Memory B cell (primary cell): ENCODE measurements around the gene BICDL2.
"Not testable (repeated sequence)": the region's sequence is repeated elsewhere in the genome, so short reads cannot be mapped to it uniquely, and the experiment has no call there.

Source experiments
- ATAC-seq: fragments of 150-1000 bp; cut with Tn5 transposase; 2 replicates; pipeline ENCODE4 v1.10.0; 2021; ENCODE audit warnings: low read depth, mild to moderate bottlenecking, moderate library complexity
- DNase-seq, 2 donors: peaks; one replicate each; pipeline ENCODE4 v3.0.0; 2022; ENCODE audit warnings: low spot score in 2 of 2
- H3K27ac Mint-ChIP-seq: one replicate; pipeline ENCODE4 v1.8.0; 2022; ENCODE audit warnings: mild to moderate bottlenecking, moderate library complexity, mixed read lengths
- H3K27me3 Mint-ChIP-seq: one replicate; pipeline ENCODE4 v1.8.0; 2022; ENCODE audit warnings: mixed read lengths
- H3K36me3 Mint-ChIP-seq: one replicate; pipeline ENCODE4 v1.8.0; 2022; ENCODE audit warnings: mild to moderate bottlenecking, mixed read lengths
- H3K4me1 Mint-ChIP-seq: one replicate; pipeline ENCODE4 v1.8.0; 2022; ENCODE audit warnings: mixed read lengths
- H3K4me3 Mint-ChIP-seq: one replicate; pipeline ENCODE4 v1.8.0; 2022; ENCODE audit warnings: mild to moderate bottlenecking, moderate library complexity, mixed read lengths
- H3K9me3 Mint-ChIP-seq: one replicate; pipeline ENCODE4 v1.8.0; 2022; ENCODE audit warnings: mixed read lengths

BICDL2 gene

DNA sequence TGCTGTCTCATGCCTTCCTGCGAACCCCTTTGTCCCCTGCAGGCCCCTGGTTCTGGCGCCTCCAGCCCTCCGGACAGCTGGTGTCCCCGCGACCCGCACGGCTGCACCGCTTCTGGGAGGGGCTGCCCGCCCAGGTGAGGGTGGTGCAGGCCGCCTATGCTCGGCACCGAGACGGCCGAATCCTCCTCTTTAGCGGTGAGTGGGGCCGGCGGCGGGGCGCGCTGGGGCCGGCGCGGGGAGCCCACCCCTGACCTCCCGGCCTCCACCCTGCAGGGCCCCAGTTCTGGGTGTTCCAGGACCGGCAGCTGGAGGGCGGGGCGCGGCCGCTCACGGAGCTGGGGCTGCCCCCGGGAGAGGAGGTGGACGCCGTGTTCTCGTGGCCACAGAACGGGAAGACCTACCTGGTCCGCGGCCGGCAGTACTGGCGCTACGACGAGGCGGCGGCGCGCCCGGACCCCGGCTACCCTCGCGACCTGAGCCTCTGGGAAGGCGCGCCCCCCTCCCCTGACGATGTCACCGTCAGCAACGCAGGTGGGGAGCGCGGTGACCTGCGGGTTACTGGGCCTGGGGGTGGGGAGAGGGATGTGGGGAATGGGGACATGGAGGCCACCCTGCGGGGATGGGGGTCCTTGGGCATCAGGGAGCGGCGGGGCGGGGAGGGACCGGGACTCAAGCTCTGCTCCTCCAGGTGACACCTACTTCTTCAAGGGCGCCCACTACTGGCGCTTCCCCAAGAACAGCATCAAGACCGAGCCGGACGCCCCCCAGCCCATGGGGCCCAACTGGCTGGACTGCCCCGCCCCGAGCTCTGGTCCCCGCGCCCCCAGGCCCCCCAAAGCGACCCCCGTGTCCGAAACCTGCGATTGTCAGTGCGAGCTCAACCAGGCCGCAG, 21.6 kb upstream of the BICDL2 start:
- H3K9me3 Mint-ChIP-seq = no peaks in the 10 kb centered on the region
- H3K27me3 Mint-ChIP-seq = no peaks in the 10 kb centered on the region
- H3K27ac Mint-ChIP-seq = peak overlapping the region; percentile 67
- peak overlapping the region; percentile 89 for H3K4me3 Mint-ChIP-seq
- peaks cover 22% of the 10 kb centered on the region for H3K4me1 Mint-ChIP-seq
- DNase-seq = peak; percentile 37
- peaks cover 6% of the 10 kb centered on the region for H3K36me3 Mint-ChIP-seq
- ATAC-seq = peak; percentile 59

DNA sequence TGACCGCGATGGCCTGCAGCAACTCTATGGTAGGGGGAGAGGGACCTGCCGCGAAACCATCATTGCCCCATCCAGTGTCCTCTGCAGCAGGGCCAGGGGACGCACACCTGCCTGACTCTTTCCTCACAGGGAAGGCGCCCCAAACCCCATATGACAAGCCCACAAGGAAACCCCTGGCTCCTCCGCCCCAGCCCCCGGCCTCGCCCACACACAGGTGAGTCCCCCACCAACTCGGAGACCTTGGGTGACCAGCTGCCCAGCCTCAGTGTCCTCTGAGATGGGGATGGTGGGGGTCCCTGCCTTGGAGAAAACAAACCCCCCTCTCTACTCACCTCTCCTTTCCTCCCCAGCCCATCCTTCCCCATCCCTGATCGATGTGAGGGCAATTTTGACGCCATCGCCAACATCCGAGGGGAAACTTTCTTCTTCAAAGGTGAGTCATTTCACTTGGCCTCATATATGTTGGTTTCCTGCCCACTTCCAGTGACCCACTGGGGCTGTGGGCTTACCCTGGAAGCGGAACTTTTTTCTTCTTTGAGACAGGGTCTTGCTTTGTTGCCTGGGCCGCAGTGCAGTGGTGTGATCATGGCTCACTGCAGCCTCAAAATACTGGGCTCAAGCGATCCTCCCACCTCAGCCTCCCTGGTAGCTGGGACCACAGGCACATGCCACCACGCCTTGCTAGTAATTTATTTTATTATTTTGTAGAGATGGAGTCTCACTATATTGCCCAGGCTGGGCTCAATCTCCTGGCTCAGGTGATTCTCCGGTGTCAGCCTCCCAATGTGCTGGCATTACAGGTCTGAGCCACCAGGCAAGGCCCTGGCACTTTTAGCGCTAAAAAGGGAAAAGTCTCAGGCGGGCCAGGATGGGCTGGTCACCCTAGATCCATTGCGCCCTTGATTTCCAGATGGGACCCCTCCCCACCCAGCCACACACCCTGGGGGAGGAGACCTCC, 20.7 kb upstream of the BICDL2 start:
- H3K9me3 Mint-ChIP-seq = no peaks in the 10 kb centered on the region
- ATAC-seq = no peak
- peak overlapping the region; percentile 8 for H3K4me3 Mint-ChIP-seq
- no peaks in the 10 kb centered on the region for H3K27me3 Mint-ChIP-seq
- H3K4me1 Mint-ChIP-seq = peaks cover 22% of the 10 kb centered on the region
- no peak overlapping the region for H3K27ac Mint-ChIP-seq
- peaks cover 6% of the 10 kb centered on the region for H3K36me3 Mint-ChIP-seq
- DNase-seq = no peak

DNA sequence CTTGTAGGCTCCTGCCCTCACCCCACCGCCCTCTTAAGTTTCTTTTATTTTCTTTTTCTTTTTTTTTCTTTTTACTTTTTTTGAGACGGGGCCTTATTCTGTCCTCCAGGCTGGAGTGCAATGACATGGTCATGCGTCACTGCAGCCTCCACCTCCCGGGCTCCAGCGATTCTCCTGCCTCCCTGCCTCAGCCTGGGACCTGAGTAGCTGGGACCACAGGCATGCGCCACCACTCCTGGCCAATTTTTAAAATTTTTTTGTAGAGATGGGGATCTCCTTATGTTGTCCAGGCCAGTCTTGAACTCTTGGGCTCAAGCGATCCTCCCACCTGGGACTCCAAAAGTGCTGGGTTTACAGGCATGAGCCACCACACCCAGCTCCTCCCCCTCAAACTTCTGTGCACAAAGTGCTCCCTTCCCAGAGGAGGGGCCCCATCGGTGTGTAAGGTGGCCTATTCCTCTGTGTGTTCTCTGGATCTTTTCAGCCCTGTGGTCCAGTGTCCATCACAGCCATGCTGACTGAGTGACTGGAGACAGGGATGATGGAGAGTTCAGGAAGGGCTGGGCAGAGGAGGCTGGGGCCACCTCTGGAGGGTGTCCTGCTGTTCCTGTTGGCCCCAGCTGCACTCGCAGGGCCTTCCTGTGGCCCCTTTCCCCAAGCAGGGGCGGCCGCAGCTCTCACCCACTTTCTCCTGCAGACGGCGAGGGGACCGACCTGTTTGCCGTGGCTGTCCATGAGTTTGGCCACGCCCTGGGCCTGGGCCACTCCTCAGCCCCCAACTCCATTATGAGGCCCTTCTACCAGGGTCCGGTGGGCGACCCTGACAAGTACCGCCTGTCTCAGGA, 19.8 kb upstream of the BICDL2 start:
- Mint-ChIP-seq H3K9me3 (no peaks in the 10 kb centered on the region), H3K27ac (no peak overlapping the region), H3K27me3 (no peaks in the 10 kb centered on the region), H3K36me3 (peaks cover 6% of the 10 kb centered on the region), H3K4me1 (peaks cover 22% of the 10 kb centered on the region), H3K4me3 (no peak overlapping the region)
- no peak for DNase-seq
- ATAC-seq = no peak

DNA sequence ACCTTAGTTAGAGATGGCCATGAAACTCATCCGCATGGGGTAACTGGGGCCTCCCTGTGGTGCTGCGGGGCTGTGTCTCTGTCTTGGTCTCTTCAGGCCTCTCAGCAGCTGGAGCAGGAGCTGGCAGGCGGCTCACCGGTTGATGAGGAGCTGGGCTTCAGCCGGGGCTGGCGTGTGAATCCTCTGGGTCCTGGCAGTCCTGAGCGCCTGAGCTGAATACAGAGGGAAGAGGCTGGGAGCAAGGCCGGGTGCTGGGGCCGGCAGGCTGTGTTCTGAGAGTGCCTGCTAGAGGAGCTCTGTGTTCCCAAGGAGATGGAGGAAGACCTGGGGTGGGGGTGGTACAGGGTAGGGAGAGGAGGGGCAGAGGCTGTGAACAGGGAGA, 19.0 kb upstream of the BICDL2 start:
- H3K4me1 Mint-ChIP-seq = peaks cover 22% of the 10 kb centered on the region
- not testable (repeated sequence) for DNase-seq, H3K27me3 Mint-ChIP-seq, ATAC-seq, H3K4me3 Mint-ChIP-seq, H3K36me3 Mint-ChIP-seq, H3K9me3 Mint-ChIP-seq, H3K27ac Mint-ChIP-seq

DNA sequence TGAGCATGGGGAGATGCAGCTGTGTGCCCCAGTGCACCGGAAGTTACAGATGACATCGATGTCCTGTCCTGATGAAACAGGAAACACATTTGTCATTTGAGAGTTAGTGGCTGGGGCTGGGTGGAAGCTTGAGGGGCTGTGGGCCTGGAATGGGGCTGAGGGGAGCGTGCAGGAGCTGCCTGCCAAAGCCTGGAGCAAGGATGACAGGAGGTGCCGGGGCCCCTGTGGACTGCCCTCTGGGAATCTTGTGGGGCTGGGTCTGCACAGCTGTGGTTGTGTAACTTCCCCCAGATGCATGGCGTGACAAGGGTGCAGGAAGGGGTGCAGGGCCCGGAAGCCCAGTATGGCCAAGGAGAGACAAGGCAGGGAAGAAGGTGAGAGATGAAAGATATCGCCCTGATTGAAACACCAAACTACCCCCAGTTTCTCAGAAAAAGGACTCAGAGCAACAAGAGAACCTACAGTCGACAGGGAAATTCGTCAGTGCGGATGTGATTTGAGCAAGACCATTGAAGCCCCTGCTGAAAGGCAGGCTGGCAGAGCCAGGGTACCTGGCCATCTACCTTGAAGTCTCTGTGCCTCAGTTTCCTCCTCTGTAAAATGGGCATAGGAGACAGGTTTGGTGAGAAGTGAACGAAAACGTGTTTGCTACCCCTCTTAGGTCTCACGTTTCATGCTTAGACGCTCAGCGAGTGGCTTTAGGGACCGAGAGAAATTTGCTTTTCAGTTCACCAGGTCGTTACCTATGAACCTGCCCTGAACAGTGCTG, 18.4 kb upstream of the BICDL2 start:
- no peak overlapping the region for H3K4me3 Mint-ChIP-seq
- no peaks in the 10 kb centered on the region for H3K27me3 Mint-ChIP-seq
- H3K9me3 Mint-ChIP-seq = no peaks in the 10 kb centered on the region
- ATAC-seq (no peak), DNase-seq (no peak)
- peaks cover 22% of the 10 kb centered on the region for H3K4me1 Mint-ChIP-seq
- H3K27ac Mint-ChIP-seq = no peak overlapping the region
- H3K36me3 Mint-ChIP-seq = peaks cover 6% of the 10 kb centered on the region

DNA sequence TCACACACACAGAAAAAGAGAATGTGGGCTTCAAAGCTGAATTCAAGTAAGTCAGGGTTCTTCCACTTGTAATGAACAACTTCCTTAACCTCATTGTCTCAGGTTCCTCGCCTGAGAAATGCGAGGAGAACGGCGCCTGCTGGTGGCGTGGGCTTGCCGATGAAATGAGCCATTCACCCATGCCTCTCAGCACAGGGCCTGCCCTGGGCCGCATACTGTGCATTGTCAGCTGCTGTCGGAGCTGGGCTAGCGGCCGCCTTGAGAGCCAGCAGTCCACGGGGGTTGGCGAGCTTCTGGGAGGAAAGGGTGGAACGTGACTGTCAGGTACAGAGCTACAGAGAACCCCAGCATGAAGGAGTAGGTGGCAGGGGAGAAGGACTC, 16.6 kb upstream of the BICDL2 start:
- not testable (repeated sequence) for ATAC-seq, H3K36me3 Mint-ChIP-seq, H3K27ac Mint-ChIP-seq, DNase-seq, H3K4me3 Mint-ChIP-seq, H3K9me3 Mint-ChIP-seq, H3K27me3 Mint-ChIP-seq
- peaks cover 17% of the 10 kb centered on the region for H3K4me1 Mint-ChIP-seq

DNA sequence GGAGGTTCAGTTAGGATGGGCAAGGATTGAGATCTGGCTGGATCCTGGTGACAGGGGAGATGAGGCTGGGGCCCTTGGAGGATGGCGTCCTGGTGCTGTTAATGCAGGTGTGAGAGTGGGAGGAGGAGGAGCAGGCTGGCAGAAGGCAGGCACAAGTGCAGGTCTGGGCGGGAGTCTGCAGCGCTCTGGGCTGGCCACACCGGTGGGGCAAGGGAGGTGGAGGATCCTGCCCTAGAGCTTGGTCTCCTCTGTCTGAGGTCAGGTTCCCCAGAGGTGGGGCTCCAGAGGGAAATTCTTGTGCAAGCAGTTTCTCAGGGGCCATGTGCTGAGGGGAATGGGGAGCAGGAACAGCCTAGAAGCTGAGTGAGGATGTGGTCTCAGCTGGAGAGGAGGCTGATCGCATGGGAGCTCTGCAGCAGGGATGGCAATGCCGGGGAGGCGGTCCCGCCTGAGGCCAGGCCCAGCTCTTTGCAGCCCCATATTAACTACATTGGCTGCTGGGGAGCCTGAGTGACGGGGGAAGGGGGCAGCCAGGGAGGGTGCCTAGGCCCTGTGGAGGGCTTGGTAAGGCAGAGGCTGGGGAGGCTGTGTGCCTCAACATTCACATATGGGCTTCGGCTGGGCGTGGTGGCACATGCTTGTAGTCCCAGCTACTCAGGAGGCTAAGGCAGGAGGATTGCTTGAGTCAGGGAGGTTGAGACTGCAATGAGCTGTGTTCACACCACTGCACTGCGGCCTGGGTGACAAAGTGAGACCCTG, 16.0 kb upstream of the BICDL2 start:
- not testable (repeated sequence) for ATAC-seq, H3K27me3 Mint-ChIP-seq, H3K36me3 Mint-ChIP-seq, H3K27ac Mint-ChIP-seq, H3K9me3 Mint-ChIP-seq, H3K4me3 Mint-ChIP-seq, DNase-seq
- H3K4me1 Mint-ChIP-seq = peaks cover 17% of the 10 kb centered on the region

DNA sequence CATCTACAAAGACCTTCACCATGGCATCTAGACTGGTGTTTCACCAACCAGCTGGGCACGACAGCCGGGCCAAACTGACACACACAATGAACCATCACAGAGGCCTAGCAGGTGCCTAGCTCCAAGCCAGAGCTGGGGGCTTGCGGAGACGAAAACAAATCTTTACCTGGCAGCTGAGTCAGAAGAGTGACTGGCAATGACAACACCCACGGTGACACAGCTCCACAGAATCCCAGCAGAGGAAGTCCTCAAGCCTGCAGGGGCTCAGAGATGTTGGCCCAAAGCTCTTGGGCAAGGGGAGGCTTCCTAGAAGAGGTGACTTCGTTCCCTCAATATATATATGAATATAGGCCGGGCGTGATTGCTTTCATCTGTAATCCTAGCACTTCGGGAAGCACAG, 14.8 kb upstream of the BICDL2 start:
- peaks cover 6% of the 10 kb centered on the region for H3K27me3 Mint-ChIP-seq
- H3K4me1 Mint-ChIP-seq = peaks cover 14% of the 10 kb centered on the region
- DNase-seq = no peak
- H3K9me3 Mint-ChIP-seq = no peaks in the 10 kb centered on the region
- peaks cover 6% of the 10 kb centered on the region for H3K36me3 Mint-ChIP-seq
- H3K4me3 Mint-ChIP-seq = no peak overlapping the region
- no peak for ATAC-seq
- H3K27ac Mint-ChIP-seq = no peak overlapping the region

DNA sequence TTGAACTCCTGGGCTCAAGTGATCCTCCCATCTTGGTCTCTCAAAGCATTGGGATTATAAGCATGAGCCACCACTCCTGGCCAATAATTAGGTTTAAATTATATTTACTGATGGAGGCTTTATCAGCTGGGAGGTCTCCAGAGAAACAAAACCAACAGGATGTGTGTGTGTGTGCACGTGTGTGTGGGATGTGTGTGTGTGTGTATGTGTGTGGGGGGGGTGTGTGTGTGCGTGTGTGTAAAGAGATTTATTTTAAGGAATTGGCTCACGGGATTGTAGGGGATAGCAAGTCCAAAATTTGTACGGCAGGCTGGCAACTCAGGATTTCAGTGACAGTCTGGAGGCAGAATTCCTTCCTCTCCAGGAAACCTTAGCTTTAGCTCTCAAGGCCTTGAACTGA, 14.3 kb upstream of the BICDL2 start:
- no peaks in the 10 kb centered on the region for H3K9me3 Mint-ChIP-seq
- H3K4me1 Mint-ChIP-seq = peaks cover 14% of the 10 kb centered on the region
- ATAC-seq (no peak), DNase-seq (no peak)
- H3K27me3 Mint-ChIP-seq = peaks cover 6% of the 10 kb centered on the region
- no peak overlapping the region for H3K27ac Mint-ChIP-seq
- H3K4me3 Mint-ChIP-seq = no peak overlapping the region
- peaks cover 6% of the 10 kb centered on the region for H3K36me3 Mint-ChIP-seq

DNA sequence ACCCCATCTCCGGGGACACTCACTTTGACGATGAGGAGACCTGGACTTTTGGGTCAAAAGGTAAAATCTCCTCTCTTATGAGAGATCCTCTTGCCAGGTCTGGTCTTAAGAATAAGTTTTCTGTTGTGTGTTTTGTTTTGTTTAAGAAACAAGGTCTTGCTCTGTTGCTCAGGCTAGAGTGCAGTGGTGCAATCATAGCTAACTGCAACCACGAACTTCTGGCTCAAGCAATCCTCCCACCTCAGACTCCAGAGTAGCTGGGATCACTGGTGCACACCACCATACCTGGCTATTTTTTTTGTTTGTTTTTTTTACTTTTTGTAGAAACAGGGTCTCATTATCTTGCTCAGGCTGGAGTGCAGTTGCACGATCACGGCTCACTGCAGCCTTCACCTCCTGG, 13.7 kb upstream of the BICDL2 start:
- Mint-ChIP-seq H3K36me3 (peaks cover 6% of the 10 kb centered on the region), H3K4me3 (no peak overlapping the region), H3K27ac (no peak overlapping the region), H3K9me3 (no peaks in the 10 kb centered on the region), H3K27me3 (peaks cover 6% of the 10 kb centered on the region), H3K4me1 (peaks cover 14% of the 10 kb centered on the region)
- DNase-seq = no peak
- ATAC-seq = no peak

DNA sequence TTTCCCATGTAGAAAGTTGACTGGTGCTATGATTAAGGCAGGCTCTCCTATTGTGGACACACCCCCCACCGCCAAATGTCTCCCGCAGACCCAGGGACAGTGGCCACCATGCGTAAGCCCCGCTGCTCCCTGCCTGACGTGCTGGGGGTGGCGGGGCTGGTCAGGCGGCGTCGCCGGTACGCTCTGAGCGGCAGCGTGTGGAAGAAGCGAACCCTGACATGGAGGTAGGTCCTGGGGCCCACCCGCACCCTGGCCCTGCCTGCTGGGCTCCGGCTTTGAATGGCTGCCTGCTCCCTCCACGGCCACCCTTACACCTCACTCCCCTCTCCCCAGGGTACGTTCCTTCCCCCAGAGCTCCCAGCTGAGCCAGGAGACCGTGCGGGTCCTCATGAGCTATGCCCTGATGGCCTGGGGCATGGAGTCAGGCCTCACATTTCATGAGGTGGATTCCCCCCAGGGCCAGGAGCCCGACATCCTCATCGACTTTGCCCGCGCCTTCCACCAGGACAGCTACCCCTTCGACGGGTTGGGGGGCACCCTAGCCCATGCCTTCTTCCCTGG, 13.3 kb upstream of the BICDL2 start:
- H3K27ac Mint-ChIP-seq = no peak overlapping the region
- peaks cover 15% of the 10 kb centered on the region for H3K4me1 Mint-ChIP-seq
- ATAC-seq = no peak
- H3K4me3 Mint-ChIP-seq = no peak overlapping the region
- no peak for DNase-seq
- H3K27me3 Mint-ChIP-seq = peaks cover 9% of the 10 kb centered on the region
- H3K36me3 Mint-ChIP-seq = peaks cover 6% of the 10 kb centered on the region
- H3K9me3 Mint-ChIP-seq = no peaks in the 10 kb centered on the region

DNA sequence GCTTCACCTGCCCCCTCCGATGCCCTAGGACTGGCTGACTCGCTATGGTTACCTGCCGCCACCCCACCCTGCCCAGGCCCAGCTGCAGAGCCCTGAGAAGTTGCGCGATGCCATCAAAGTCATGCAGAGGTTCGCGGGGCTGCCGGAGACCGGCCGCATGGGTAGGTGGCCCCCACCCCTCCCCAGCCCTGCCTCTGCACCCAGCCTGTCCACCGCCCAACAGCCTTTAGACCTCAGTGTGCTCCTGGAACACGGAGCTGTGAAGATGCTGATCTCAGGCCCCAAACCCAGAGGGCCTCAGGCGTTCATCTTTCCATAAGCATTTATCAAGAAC, 10.6 kb upstream of the BICDL2 start:
- Mint-ChIP-seq H3K27me3 (peaks cover 18% of the 10 kb centered on the region), H3K36me3 (no peaks in the 10 kb centered on the region), H3K9me3 (no peaks in the 10 kb centered on the region), H3K27ac (no peak overlapping the region), H3K4me1 (peaks cover 3% of the 10 kb centered on the region), H3K4me3 (no peak overlapping the region)
- no peak for ATAC-seq
- no peak for DNase-seq
